ENCODE measurements around the gene GHRH.

GRCh38 chr20:37237656-37238055 lies 24.0 kb downstream of the GHRH start:
- TF ChIP-seq CTCF (conservative IDR thresholded peaks at IDR 0.05; ENCODE audit: low read length) (no peak), EZH2phosphoT487 (IDR thresholded peaks at IDR 0.05; ENCODE audit: borderline replicate concordance, low read depth, low read length) (no peak)
